Coronary artery (tissue), 2 donors: ENCODE measurements around the gene CADM1.

Source experiments
- DNase-seq: peaks from one replicate; pipeline ENCODE4 v3.0.0-alpha.2; 2017; ENCODE audit warnings: low spot score
- H3K27ac ChIP-seq, 2 donors: fragments of 200-600 bp; sonication (generic); one replicate each; pipeline ENCODE4 v1.5.1; 2016 to 2019
- H3K4me3 ChIP-seq: fragments of 200-600 bp; sonication (generic); 2 replicates; pipeline ENCODE4 v1.5.1; 2016; ENCODE audit warnings: mild to moderate bottlenecking, moderate library complexity
- CTCF ChIP-seq: fragments of 200-600 bp; sonication (generic); IDR thresholded peaks from one replicate; pipeline ENCODE4 v1.5.1; 2019; ENCODE audit warnings: antibody characterized with exemption

CADM1 gene

GRCh38 chr11:115317277-115318185 is 186.7 kb downstream of the CADM1 start:
- DNase-seq: no peak
- Histone ChIP-seq H3K27ac (no peak overlapping the region), H3K4me3 (no peak overlapping the region)
- no peak for TF ChIP-seq CTCF

- no peak for TF ChIP-seq CTCF
- H3K27ac ChIP-seq: no peak overlapping the region
- no peak overlapping the region for H3K4me3 ChIP-seq
- DNase-seq: no peak
Observed at GRCh38 chr11:115316696-115317095, 187.5 kb downstream of the CADM1 start.

- no peak overlapping the region for H3K27ac ChIP-seq
- no peak overlapping the region for H3K4me3 ChIP-seq
- no peak for DNase-seq
- TF ChIP-seq CTCF: no peak
Observed at GRCh38 chr11:115314330-115314920, 189.8 kb downstream of the CADM1 start.

GRCh38 chr11:115313224-115313838 is 190.9 kb downstream of the CADM1 start:
- H3K4me3 ChIP-seq: no peak overlapping the region
- DNase-seq: no peak
- no peak overlapping the region for H3K27ac ChIP-seq
- no peak for TF ChIP-seq CTCF

GRCh38 chr11:115311949-115312348 is 192.3 kb downstream of the CADM1 start:
- no peak for DNase-seq
- Histone ChIP-seq H3K4me3 (no peak overlapping the region), H3K27ac (no peak overlapping the region)
- no peak for TF ChIP-seq CTCF

GRCh38 chr11:115306689-115307088 is 197.5 kb downstream of the CADM1 start:
- Histone ChIP-seq H3K4me3 (no peak overlapping the region), H3K27ac (no peak overlapping the region)
- no peak for DNase-seq
- TF ChIP-seq CTCF: no peak
